Progenitor cell of endocrine pancreas (in vitro differentiated cells): ENCODE data around the gene ZNF226. TPM values are rescaled to one million over a fixed set of nuclear protein-coding genes. Genes with fewer than 3 reads are reported as not detected.
A peak's percentile ranks its signal among the peaks of the same experiment; 100 is the strongest.
"Not testable (repeated sequence)": the region's sequence is repeated elsewhere in the genome, so short reads cannot be mapped to it uniquely, and the experiment has no call there.

Experiments used
- DNase-seq: peaks from one replicate; pipeline ENCODE4 v3.0.0; 2021; ENCODE audit warnings: low spot score; ENCODE audit not compliant: unreplicated experiment
- H3K27ac Mint-ChIP-seq: 2 replicates; pipeline ENCODE4 v1.8.0; 2021; ENCODE audit warnings: mild to moderate bottlenecking, moderate library complexity, mixed read lengths
- H3K27me3 Mint-ChIP-seq: 2 replicates; pipeline ENCODE4 v1.8.0; 2021; ENCODE audit warnings: mixed read lengths
- H3K36me3 Mint-ChIP-seq: 2 replicates; pipeline ENCODE4 v1.8.0; 2022; ENCODE audit warnings: mixed read lengths; ENCODE audit not compliant: insufficient read depth
- H3K4me1 Mint-ChIP-seq: 2 replicates; pipeline ENCODE4 v1.8.0; 2021; ENCODE audit warnings: low read depth, mixed read lengths
- H3K4me3 Mint-ChIP-seq: 2 replicates; pipeline ENCODE4 v1.8.0; 2021; ENCODE audit warnings: low read depth, mild to moderate bottlenecking, moderate library complexity, mixed read lengths
- H3K9me3 Mint-ChIP-seq: 2 replicates; pipeline ENCODE4 v1.8.0; 2021; ENCODE audit warnings: low read depth, mixed read lengths
- long read RNA-seq: library from polyadenylated mRNA; unstranded; transcript quantifications from one replicate; pipeline ENCODE4 v2.0.0, GENCODE V29; 2020
- total RNA-seq: library from RNA; stranded (reverse); gene quantifications from 2 replicates; pipeline ENCODE4 v1.2.1, GENCODE V29; 2021
- TF ChIP-seq, protein P1 (sequence below): fragments of 200-600 bp; sonication (generic); IDR thresholded peaks from one replicate; pipeline ENCODE4 v1.5.0; 2021; ENCODE audit warnings: antibody characterized with exemption, mild to moderate bottlenecking; ENCODE audit not compliant: unreplicated experiment

The ZNF226 gene
- 38.2 and 38.7 TPM in 2 replicates for total RNA-seq
- long read RNA-seq, full-length matches to known transcripts = 90 of 120 reads
- long read RNA-seq, partial matches to known transcripts = 8 of 120 reads
- long read RNA-seq, other reads (novel, unspliced or antisense) = 22 of 120 reads

DNA sequence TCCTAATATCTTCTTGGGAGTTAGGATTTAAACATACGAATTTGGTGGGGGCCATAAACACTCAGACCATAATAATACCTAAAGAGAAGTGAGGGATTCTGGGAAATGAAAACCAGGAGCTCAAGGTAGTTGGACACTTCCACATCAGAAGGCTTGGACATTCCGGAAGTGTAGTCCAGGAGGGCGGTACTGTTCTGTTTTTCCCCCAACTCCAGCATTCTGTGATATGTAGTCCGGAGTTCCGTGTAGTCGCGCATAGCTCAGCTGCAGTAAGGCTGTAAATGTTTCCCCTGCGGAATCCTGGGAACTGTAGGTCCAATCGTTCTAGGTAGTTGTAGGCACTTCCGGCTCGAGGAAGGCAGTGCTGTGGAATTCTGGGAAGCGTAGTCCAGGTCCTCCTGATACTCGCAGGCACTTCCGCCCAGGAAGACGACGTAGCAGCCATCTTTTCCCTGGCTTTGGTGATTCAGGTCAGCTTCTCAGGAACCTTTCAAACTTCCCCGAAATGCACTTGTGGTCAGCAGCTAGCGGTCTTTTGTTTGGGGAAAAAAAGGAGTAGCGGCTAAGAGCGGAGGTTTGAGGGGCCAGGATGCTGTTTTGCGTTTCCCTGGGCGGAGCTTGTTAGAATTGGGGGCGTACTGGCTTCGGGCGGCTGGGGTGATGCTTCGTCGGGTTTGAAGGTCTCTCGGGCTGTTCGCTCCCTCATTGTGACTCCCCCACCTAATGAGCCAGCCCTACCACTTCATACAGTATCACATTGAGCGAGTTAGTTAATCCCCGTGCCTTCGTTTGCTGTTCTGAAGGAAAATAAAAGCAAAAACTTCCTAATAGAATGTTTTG lies at the start of gene ZNF226:
TSS of gene ZNF226 (plus strand) at position 428 of the 840 bp plus-strand sequence. CDS start 4,981 bp downstream, outside the sequence.
- H3K36me3 Mint-ChIP-seq = peaks cover 28% of the 10 kb centered on the region
- peaks cover 7% of the 10 kb centered on the region for H3K4me1 Mint-ChIP-seq
- TF ChIP-seq, protein P1, sequence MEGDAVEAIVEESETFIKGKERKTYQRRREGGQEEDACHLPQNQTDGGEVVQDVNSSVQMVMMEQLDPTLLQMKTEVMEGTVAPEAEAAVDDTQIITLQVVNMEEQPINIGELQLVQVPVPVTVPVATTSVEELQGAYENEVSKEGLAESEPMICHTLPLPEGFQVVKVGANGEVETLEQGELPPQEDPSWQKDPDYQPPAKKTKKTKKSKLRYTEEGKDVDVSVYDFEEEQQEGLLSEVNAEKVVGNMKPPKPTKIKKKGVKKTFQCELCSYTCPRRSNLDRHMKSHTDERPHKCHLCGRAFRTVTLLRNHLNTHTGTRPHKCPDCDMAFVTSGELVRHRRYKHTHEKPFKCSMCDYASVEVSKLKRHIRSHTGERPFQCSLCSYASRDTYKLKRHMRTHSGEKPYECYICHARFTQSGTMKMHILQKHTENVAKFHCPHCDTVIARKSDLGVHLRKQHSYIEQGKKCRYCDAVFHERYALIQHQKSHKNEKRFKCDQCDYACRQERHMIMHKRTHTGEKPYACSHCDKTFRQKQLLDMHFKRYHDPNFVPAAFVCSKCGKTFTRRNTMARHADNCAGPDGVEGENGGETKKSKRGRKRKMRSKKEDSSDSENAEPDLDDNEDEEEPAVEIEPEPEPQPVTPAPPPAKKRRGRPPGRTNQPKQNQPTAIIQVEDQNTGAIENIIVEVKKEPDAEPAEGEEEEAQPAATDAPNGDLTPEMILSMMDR = no peak
- peak within 1 kb of the TSS; percentile 99 for H3K27ac Mint-ChIP-seq
- peaks cover 10% of the 10 kb centered on the region for H3K27me3 Mint-ChIP-seq
- peaks cover 17% of the 10 kb centered on the region for H3K9me3 Mint-ChIP-seq
- H3K4me3 Mint-ChIP-seq = peak within 1 kb of the TSS; percentile 91
- DNase-seq = peak; percentile 77

DNA sequence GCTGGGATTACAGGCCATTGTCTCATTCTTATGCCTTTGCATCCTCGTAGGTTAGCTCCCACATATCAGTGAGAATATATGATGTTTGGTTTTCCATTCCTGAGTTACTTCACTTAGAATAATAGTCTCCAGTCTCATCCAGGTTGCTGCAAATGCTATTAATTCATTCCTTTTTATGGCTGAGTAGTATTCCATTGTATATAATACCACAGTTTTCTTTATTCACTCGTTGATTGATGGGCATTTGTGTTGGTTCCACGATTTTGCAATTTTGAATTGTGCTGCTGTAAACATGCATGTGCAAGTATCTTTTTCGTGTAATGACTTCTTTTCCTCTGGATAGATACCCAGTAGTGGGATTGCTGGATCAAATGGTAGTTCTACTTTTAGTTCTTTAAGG lies 43.7 kb upstream of the ZNF226 start:
- H3K4me1 Mint-ChIP-seq, H3K4me3 Mint-ChIP-seq, H3K27me3 Mint-ChIP-seq, H3K27ac Mint-ChIP-seq, DNase-seq: not testable (repeated sequence)
- Mint-ChIP-seq H3K9me3 (peaks cover 39% of the 10 kb centered on the region), H3K36me3 (peaks cover 81% of the 10 kb centered on the region)

DNA sequence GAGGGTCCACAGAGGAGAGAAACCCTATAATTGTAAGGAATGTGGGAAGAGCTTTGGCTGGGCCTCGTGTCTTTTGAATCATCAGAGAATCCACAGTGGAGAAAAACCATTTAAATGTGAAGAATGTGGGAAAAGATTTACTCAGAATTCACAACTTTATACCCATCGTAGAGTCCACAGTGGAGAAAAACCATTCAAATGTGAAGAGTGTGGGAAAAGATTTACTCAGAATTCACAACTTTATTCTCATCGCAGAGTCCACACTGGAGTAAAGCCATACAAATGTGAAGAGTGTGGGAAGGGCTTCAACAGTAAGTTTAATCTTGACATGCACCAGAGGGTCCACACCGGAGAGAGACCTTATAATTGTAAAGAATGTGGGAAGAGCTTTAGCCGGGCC lies 32.9 kb upstream of the ZNF226 start:
- peaks cover 20% of the 10 kb centered on the region for H3K9me3 Mint-ChIP-seq
- H3K4me3 Mint-ChIP-seq = no peak overlapping the region

DNA sequence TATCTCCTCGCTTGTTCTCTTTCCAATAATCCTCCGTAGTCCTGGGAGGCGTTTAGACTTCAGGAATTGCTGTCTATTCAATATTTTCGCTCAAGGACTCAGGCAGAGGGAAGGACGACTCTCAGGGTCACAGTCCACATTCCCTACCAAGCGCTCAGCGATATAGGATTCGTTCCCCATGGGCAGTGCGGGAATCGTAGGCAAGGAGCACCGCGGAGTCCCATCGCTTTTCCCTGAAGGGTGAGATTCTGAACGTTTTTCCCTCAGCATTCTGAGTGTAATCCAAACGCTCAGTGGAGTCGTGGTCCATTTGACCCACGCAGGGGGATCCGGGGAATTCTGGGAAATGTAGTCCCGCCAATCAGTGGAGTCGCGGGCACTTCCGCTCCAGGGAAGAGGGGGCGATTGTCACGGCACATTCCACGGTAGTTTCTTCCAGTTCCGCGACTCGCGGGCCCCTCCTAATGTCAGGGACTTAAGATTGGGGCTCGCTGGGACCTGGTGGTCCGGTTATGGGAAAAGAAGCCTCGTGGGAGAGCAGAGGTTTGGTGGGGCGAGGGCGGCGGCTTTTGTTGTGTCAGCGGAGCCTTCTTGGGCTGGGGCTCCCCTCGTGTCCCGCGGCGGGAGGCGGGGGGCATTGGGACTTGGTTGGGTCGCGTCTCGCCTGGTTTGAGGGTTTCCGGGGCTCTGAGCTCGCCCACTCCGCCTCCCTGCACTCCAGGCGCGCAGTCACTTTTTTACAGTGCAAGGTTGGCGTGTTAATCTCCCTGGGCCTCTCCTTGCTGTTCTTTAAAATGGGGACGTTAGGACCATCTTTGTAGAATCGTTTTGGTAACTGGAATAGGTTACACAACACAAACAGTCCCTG lies 23.5 kb upstream of the ZNF226 start, which contains the start of gene ZNF234:
TSS of gene ZNF234 (plus strand) at position 364 of the 868 bp plus-strand sequence. CDS start 3,079 bp downstream, outside the sequence.
- TF ChIP-seq, protein P1 = no peak
- peak; percentile 65 for DNase-seq
- peak within 1 kb of the TSS; percentile 94 for H3K27ac Mint-ChIP-seq
- peaks cover 4% of the 10 kb centered on the region for H3K36me3 Mint-ChIP-seq
- H3K27me3 Mint-ChIP-seq = no peaks in the 10 kb centered on the region
- H3K4me3 Mint-ChIP-seq = peak within 1 kb of the TSS; percentile 91
- H3K9me3 Mint-ChIP-seq = no peaks in the 10 kb centered on the region
- H3K4me1 Mint-ChIP-seq = peaks cover 14% of the 10 kb centered on the region

More for the DNA sequence above, 32.9 kb upstream of the ZNF226 start:
- no peak for DNase-seq
- H3K4me1 Mint-ChIP-seq = no peaks in the 10 kb centered on the region
- H3K27me3 Mint-ChIP-seq = no peaks in the 10 kb centered on the region
- H3K36me3 Mint-ChIP-seq = peaks cover 39% of the 10 kb centered on the region
- no peak overlapping the region for H3K27ac Mint-ChIP-seq
- TF ChIP-seq, protein P1 = no peak

DNA sequence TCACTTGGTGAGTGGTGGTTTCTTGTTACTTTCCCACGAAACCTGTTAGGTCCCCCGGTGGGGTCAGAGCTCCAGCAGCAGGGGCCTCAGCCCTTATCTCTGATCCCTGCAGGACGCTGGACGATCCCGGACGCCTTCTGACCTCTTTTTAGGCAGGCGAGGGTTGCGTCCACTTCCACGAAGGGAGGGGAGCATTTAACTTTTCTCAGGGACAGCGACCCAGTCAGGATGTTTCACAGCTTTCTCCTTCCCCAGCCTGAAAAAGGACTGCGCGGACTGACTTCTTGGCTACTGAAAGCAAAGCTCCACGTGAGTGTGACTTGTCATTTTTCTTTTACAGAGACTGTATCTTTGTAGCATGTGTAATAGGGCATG lies 22.9 kb upstream of the ZNF226 start:
- Mint-ChIP-seq H3K4me3 (peak overlapping the region; percentile 91), H3K36me3 (peaks cover 4% of the 10 kb centered on the region), H3K27ac (peak overlapping the region; percentile 94), H3K9me3 (no peaks in the 10 kb centered on the region), H3K27me3 (no peaks in the 10 kb centered on the region), H3K4me1 (peaks cover 14% of the 10 kb centered on the region)
- no peak for DNase-seq
- TF ChIP-seq, protein P1 = no peak
